ENCODE results near the gene MFN2. TPM values are rescaled to one million over a fixed set of nuclear protein-coding genes. Genes with fewer than 3 reads are reported as not detected.

The MFN2 gene
- total and polyA plus RNA-seq, 9 of the 15 experiments (the other 6 are each of a cell fraction or from before 2014, with no cell fraction given), result 10.5 to 158 (median 87.1) TPM

- TF ChIP-seq ZNF609 (CRISPR knock-in tag; IDR thresholded peaks at IDR 0.05; ENCODE audit: borderline replicate concordance) (no peak; the same call in 1 of the 2 replicates), ZNF282 (CRISPR knock-in tag; IDR thresholded peaks at IDR 0.05) (no peak), HES1 (IDR thresholded peaks at IDR 0.05; ENCODE audit: low read depth) (peak; percentile 42), HOMEZ (CRISPR knock-in tag; IDR thresholded peaks at IDR 0.05) (no peak), ZNF449 (CRISPR knock-in tag; IDR thresholded peaks at IDR 0.05) (no peak), KDM1A (IDR thresholded peaks at IDR 0.05) (peak; percentile 69 to 81), SMAD2 (IDR thresholded peaks at IDR 0.05; ENCODE audit: low read depth, low read length) (no peak), PRPF4 (IDR thresholded peaks at IDR 0.05; ENCODE audit: insufficient read depth, low read depth, low read length, poor library complexity, severe bottlenecking) (no peak), ZBTB33 (CRISPR knock-in tag; IDR thresholded peaks at IDR 0.05) (peak; percentile 34; the same call in 1 of the 2 replicates), E4F1 (CRISPR knock-in tag; IDR thresholded peaks at IDR 0.05; ENCODE audit: borderline replicate concordance) (peak; percentile 54; the same call in 1 of the 2 replicates), TOE1 (IDR thresholded peaks at IDR 0.05; ENCODE audit: borderline replicate concordance) (peak; percentile 81; the same call in 1 of the 2 replicates), TOE1 (CRISPR knock-in tag; IDR thresholded peaks at IDR 0.05; ENCODE audit: borderline replicate concordance, low read depth) (no peak), KHSRP (IDR thresholded peaks at IDR 0.05) (no peak), HNRNPK (IDR thresholded peaks at IDR 0.05; ENCODE audit: low read depth, low read length, poor library complexity, severe bottlenecking) (no peak)
Observed at GRCh38 chr1:12015001-12015491, 34.8 kb downstream of the MFN2 start (continued).
